ENCODE results near the gene ROPN1L.

The ROPN1L gene

GRCh38 chr5:10396552-10396951, 45.1 kb upstream of the ROPN1L start:
- Histone ChIP-seq H3K4me2 (ENCODE audit: low read depth, low read length, poor library complexity, severe bottlenecking) (no peak overlapping the region), H3K79me2 (ENCODE audit: insufficient read depth, low read length) (no peaks in the 10 kb centered on the region), H3K4me1 (ENCODE audit: insufficient read depth, low read length, poor library complexity, severe bottlenecking) (no peaks in the 10 kb centered on the region), H3K9me3 (ENCODE audit: insufficient read depth, low read depth, low read length) (no peaks in the 10 kb centered on the region), H3K36me3 (ENCODE audit: insufficient read depth, low read length) (peaks cover 92% of the 10 kb centered on the region), H2AFZ (ENCODE audit: low read length) (no peak overlapping the region), H3K9me2 (replicated peaks; ENCODE audit: low read depth, low read length) (no peaks in the 10 kb centered on the region), H3F3A (ENCODE audit: low read depth) (no peaks in the 10 kb centered on the region), H3K9ac (ENCODE audit: low read depth, low read length, poor library complexity, severe bottlenecking) (no peak overlapping the region), H3K4me3 (ENCODE audit: low read length, poor library complexity, severe bottlenecking) (no peak overlapping the region), H4K20me1 (ENCODE audit: insufficient read depth, low read length, poor library complexity, severe bottlenecking) (no peaks in the 10 kb centered on the region), H3K27me3 (ENCODE audit: insufficient read depth, low read length, poor library complexity, severe bottlenecking) (no peaks in the 10 kb centered on the region)
- TF ChIP-seq EZH2phosphoT487 (IDR thresholded peaks at IDR 0.05; ENCODE audit: borderline replicate concordance) (no peak), CTCF (conservative IDR thresholded peaks at IDR 0.05; ENCODE audit: low read length) (no peak)

- no peaks in the 10 kb centered on the region for H3K9me2 ChIP-seq (replicated peaks; ENCODE audit: low read depth, low read length)
- H3K36me3 ChIP-seq (ENCODE audit: insufficient read depth, low read length): peaks cover 95% of the 10 kb centered on the region
- peaks cover 7% of the 10 kb centered on the region for H4K20me1 ChIP-seq (ENCODE audit: insufficient read depth, low read length, poor library complexity, severe bottlenecking)
- H3K4me3 ChIP-seq (ENCODE audit: low read length, poor library complexity, severe bottlenecking): no peak overlapping the region
- H2AFZ ChIP-seq (ENCODE audit: low read length): no peak overlapping the region
- TF ChIP-seq CTCF (conservative IDR thresholded peaks at IDR 0.05; ENCODE audit: low read length) (no peak), EZH2phosphoT487 (IDR thresholded peaks at IDR 0.05; ENCODE audit: borderline replicate concordance) (no peak)
- no peaks in the 10 kb centered on the region for H3K27me3 ChIP-seq (ENCODE audit: insufficient read depth, low read length, poor library complexity, severe bottlenecking)
- H3K4me2 ChIP-seq (ENCODE audit: low read depth, low read length, poor library complexity, severe bottlenecking): no peak overlapping the region
- H3K4me1 ChIP-seq (ENCODE audit: insufficient read depth, low read length, poor library complexity, severe bottlenecking): no peaks in the 10 kb centered on the region
- no peaks in the 10 kb centered on the region for H3K9me3 ChIP-seq (ENCODE audit: insufficient read depth, low read depth, low read length)
- H3K79me2 ChIP-seq (ENCODE audit: insufficient read depth, low read length): no peaks in the 10 kb centered on the region
- no peaks in the 10 kb centered on the region for H3F3A ChIP-seq (ENCODE audit: low read depth)
- no peak overlapping the region for H3K9ac ChIP-seq (ENCODE audit: low read depth, low read length, poor library complexity, severe bottlenecking)
Measured at GRCh38 chr5:10399839-10400238, 41.8 kb upstream of the ROPN1L start.

GRCh38 chr5:10400411-10400810, 41.3 kb upstream of the ROPN1L start:
- H3K4me2 ChIP-seq (ENCODE audit: low read depth, low read length, poor library complexity, severe bottlenecking): no peak overlapping the region
- no peak overlapping the region for H3K4me3 ChIP-seq (ENCODE audit: low read length, poor library complexity, severe bottlenecking)
- H3K27me3 ChIP-seq (ENCODE audit: insufficient read depth, low read length, poor library complexity, severe bottlenecking): no peaks in the 10 kb centered on the region
- no peaks in the 10 kb centered on the region for H3K9me3 ChIP-seq (ENCODE audit: insufficient read depth, low read depth, low read length)
- no peaks in the 10 kb centered on the region for H3K79me2 ChIP-seq (ENCODE audit: insufficient read depth, low read length)
- no peaks in the 10 kb centered on the region for H3K4me1 ChIP-seq (ENCODE audit: insufficient read depth, low read length, poor library complexity, severe bottlenecking)
- H3K36me3 ChIP-seq (ENCODE audit: insufficient read depth, low read length): peaks cover 95% of the 10 kb centered on the region
- TF ChIP-seq EZH2phosphoT487 (IDR thresholded peaks at IDR 0.05; ENCODE audit: borderline replicate concordance) (no peak), CTCF (conservative IDR thresholded peaks at IDR 0.05; ENCODE audit: low read length) (no peak)
- H3K9ac ChIP-seq (ENCODE audit: low read depth, low read length, poor library complexity, severe bottlenecking): no peak overlapping the region
- H4K20me1 ChIP-seq (ENCODE audit: insufficient read depth, low read length, poor library complexity, severe bottlenecking): peaks cover 7% of the 10 kb centered on the region
- H3F3A ChIP-seq (ENCODE audit: low read depth): no peaks in the 10 kb centered on the region
- no peak overlapping the region for H2AFZ ChIP-seq (ENCODE audit: low read length)
- H3K9me2 ChIP-seq (replicated peaks; ENCODE audit: low read depth, low read length): no peaks in the 10 kb centered on the region
